Activated gamma-delta T cell (primary cell): Measurements from ENCODE around the gene ARHGDIG.
"Not testable (repeated sequence)": the region's sequence is repeated elsewhere in the genome, so short reads cannot be mapped to it uniquely, and the experiment has no call there.

Experiments used
- DNase-seq: peaks from one replicate; lab custom pipeline; 2025; lab: John Stamatoyannopoulos, UW

ARHGDIG gene

GRCh38 chr16:263944-264343, 16.4 kb upstream of the ARHGDIG start:
- DNase-seq: no peak

DNA sequence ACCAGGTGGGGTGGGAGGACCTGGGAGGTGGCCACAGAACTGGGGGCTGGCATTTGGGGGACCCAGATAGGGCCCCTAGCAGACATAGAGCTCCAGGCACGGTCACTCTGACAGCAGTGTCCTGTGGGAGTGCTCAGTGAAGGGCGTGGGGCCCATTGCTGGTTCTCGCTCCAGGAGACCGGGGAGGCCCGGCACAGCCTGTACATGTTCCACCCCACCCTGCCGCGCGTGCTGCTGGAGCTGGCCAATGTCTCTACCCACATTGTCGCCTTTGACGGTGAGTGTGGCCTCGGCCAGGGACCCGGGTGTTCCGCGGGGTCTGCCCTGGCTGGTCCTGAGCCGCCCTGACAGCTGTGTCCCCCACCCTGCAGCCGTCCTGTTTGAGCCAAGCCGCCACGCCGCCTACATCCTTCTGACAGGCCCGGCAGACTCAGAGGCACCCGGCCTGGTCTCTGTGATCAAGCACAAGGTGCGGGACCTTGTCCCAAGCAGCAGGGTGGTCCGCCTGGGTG, 15.9 kb upstream of the ARHGDIG start:
- no peak for DNase-seq

- DNase-seq: no peak
Observed at GRCh38 chr16:265002-265529, 15.3 kb upstream of the ARHGDIG start.

DNA sequence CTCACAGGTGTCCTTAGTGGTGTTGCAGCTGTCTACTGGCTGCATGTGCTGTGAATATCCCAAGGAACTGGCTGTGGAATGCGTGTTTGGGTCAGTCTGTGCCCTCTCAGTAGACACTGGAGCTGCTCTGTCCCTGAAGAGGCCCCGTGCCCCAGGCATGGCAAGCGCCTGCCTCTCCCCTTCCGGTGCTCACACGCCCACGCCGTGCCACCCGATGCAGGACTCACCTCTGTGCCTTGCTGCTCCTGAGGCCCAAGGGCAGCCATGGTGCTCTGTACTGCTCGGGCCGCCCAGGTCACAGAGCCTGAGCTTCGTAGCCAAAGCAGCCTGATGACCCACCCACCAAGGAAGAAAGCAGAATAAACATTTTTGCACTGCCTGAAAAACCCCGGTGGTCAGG, 14.7 kb upstream of the ARHGDIG start:
- no peak for DNase-seq

- no peak for DNase-seq
Observed at GRCh38 chr16:266258-267164, 13.9 kb upstream of the ARHGDIG start.

- not testable (repeated sequence) for DNase-seq
Observed at GRCh38 chr16:267562-267961, 12.8 kb upstream of the ARHGDIG start.

DNA sequence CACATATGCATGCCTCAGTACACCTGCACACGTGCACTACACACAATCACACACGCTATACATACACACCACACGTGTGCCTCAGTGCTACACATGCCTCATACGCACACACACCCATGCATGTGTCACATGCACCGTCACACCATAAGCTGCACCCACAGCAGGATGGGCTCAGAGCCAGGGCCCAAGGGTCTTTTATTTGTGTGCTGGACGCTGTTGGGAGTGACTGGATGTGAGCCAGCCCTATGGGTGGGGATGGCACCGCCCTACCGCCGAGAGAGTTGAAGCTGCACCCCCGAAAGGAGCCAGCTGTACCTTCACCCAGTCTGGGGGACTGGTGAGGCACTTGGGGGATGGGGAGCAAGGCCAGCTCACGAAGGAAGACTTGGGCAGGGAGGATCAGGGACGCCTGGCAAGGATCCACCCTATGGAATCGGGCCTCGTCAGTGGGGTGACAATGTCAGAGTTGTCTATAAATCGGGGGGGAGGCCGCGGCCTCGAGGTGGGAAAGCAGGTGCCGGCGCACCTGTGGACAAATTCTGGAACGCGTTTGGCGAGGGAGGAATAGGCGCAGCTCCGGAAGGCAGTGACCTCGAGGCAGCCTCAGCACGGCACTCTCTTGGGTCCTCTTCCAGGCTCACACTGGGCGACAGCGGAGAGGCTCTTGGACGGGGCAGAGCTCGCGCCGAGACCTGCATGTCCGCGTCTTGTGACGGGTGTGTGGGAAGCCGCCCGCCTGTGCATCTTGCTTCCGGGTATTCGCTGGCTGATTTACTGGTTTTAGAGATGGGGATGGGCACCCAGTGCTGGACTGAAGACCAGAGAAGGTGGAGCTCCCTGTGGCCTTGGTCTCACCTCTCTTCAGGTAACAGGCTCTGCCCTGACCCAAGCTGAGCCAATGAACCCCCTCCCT, 12.0 kb upstream of the ARHGDIG start:
- DNase-seq: no peak

DNA sequence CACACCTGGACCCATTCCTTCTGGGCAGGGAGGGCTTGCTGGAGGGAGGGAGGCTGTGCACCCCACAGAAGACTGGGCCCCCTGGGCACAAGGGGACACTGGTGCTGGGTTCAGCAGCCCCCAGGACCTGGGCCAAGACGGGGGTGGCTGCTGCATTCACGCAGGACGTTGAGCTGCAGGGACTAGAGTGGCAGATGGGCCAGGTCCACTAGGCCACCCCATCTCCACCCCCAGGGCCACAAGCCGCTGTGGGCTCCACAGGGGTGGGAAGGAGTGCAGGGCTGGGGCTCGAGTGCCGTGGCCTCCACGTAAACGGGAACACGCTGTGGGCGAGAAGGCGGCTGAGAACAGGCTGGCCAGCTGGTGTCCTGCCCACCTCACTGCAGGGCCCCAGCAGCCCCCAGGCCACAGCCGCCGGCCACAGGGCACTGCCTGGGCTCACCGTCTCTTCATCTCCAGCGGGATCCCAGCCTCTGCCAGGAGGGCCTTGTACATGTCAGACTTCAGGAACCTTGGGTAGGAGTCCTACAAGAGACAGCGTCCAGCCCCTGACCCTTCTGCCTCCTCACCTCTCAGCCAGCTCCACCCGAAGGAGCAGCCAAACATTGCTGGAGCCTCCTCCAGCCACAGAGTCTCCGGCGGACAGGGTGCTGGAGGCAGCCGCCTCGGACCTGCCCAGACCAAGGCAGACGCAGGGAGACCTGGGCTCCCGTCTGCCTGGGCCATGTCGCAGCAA, 11.2 kb upstream of the ARHGDIG start:
- DNase-seq: no peak

DNA sequence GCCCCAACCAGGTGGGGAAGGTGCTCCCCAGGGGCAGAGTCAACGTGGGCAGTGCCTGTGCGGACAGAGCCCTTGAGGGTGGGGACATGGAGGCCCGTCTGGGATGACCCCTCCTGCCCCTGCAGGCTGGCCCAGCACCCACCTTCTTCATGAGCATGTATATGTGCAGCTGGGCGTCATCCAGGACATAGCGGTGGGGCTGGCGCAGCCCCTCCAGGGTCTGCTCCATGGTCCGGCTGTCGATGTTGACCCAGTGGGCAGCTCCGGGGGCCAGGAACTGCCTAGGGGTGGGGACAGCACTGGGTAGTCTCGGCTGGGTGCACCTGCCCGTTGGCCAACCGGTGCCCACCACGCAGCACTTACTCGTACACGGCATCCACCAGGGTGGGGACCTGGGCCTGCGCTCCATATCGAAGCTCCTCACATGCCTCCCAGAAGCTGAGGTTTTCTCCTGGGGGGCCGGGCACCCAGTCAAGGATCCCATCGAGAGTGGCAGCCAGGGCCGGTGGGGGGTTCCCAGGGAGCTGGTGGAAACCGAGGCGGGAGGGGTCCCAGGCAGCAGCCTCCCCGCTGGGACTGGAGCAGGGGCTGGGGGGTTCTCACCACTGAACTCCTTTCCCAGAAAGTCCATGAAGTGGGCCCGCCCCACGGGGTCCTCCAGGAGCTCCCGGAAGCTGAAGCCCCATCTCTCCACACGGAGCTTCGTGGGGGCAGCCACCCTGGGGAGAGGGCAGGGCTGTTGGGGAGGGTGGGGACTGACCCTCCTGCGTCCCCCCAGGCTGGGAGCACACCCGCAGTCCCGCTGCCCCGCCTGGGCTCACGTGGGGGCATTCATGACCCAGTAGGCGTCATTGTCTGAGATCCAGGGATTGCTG, 9.8 kb upstream of the ARHGDIG start:
- DNase-seq: no peak

DNA sequence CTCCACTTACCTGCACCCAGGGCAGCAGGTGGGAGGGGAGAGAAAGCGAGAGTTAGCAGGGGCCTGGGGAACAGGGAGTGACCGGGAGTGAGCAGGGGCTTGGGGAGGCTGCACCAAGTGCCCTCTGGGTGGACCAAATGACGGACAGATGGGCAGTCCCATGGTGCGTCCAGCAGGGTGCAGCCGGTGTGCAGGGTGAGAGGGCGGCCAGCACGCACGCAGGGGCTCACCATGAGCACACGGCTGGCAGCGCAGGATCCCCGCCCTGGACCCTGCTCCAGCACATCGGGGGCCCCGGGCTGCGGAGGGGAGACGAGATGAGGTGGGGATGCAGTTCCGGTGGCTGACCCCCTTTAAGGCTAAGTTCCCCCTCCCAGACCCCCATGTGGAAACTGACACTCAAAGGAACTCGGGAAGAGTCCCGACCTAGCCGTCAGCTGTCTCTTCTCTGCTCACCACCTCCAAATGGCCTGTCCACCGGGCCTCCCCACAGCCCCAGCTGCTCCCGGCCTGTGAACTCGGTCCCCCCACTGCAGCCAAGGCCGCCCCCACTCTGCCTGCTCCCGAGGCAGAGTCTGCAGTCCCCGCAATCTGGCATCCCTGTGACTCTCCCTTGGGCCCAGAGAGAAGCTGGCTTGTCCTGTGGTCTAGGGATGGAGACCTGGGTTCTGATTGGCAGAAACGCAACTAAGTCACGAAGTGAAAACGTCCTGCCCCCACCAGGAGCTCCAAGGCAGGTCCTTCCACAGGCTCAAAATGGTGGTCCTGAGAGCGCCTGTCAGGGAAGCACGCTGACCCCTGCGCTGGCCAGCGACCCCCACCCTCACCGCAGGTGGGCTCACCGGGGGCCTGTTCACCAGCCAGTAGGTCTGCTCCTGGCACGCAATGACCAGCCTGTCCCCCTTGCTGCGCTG, 7.5 kb upstream of the ARHGDIG start:
- no peak for DNase-seq

DNA sequence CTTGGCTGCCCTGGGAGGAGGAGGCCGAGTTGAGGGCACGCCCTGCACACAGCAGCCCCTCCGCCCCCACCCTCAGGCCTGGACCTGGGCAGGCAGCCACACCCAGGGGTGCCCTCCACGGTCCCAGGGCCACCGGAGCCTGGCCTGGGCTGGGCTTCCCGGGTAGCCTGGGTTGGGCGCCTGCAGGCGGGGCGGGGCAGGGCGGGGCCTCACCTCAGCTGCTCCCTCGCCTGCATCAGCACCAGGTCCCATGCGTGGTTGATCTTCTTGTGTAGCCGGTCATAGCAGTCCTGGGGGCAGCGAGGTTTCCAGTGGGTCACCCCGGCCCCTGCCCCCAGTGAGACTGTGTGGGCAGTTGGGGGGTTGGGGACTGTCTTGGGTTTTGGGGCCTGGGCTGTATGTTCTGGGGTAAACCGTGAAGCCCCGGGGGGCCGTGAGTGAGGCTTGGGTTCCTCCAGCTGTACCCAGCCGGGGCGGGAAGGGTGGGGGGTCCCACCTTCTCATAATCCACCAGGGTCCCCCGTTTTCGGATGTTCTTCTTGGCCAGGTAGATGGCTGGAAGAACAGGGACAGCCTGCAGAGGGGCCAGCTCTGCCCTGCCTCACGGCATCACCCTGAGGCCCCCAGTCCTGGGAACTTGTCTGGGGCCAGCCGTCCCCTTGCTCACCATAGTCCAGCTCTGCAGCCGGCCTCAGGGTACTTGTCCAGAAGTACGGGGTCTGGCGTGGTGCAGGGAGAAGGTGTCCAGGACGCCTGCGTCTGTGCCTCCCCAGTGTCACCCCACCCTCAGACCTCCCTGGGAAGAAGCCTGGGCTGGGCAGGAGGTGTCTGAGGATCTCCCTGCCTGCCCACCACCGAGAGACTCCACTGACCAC, 6.6 kb upstream of the ARHGDIG start:
- DNase-seq: no peak

DNA sequence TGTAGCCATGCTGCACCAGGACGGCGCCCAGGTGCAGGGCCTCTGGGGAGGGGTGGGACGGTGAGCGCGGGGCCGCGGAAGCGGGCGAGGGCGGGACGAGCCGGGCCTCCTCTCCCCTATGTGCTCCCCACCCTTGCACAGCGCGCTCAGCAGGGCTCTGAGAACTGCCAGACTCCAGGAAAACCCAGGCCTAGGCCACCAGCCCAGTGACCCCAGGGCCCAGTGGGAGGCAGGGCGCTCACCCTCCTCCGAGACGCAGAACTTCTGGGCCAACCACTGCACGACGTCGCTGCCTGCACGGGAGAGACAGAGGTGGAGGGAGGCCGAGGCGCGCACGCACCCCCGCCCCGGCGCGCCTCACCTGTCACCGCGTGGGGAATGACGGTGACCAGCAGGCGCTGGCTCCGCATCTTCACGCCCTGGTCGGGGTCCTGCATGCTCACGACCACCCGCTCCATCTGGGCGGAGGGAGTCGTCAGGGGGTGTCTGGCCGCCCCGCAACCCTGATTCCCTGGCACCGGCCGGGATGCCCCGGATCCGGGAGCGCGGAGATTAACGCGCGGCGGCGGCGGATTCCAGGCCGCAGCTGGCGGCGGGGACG, 5.2 kb upstream of the ARHGDIG start:
- DNase-seq: no peak

- no peak for DNase-seq
Observed at GRCh38 chr16:275786-276232, 4.6 kb upstream of the ARHGDIG start, which contains the start of gene RGS11. Gene RGS11, minus strand, starts transcription at chr16:275944. Its CDS starts 33 bp downstream, at chr16:275911.

DNA sequence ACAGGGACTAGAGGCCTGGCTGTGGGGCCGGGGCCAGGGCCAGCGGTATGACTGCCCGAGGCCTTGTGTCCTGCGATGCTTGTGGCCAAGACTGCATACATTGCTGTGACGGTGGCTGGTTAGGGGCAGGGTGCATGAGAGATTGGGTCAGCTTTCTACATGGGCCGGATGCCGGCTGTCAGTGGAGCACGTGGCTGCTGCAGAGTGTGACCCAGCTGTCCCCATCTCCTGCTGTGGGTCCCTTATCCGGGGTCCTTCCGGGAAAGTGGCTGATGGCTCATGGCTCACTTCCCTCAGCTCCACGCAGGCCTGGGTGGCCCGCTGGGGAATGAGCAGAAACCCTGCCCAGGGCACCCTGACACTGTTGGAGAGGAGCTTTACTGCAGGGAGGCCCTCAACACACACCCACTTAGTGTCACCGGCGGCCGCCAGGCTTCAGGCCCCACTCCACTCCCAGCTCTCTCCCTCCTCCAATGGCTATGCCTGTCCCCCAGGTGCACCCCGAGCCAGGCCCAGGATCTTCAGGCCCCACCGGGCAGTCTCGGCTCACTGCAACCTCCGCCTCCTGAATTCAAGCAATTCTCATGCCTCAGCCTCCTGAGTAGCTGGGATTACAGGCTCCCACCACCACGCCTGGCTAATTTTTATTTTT, 3.8 kb upstream of the ARHGDIG start:
- no peak for DNase-seq

- no peak for DNase-seq
Observed at GRCh38 chr16:278863-279366, 1.5 kb upstream of the ARHGDIG start.

GRCh38 chr16:279531-279930, 860 bp upstream of the ARHGDIG start:
- DNase-seq: no peak

GRCh38 chr16:280005-280460, 358 bp upstream of the ARHGDIG start:
- no peak for DNase-seq
